Liver (tissue), 9 donors: ENCODE data around the gene NELFCD. TPM values are rescaled to one million over a fixed set of nuclear protein-coding genes. Genes with fewer than 3 reads are reported as not detected.

Source experiments
- DNase-seq: peaks from one replicate; pipeline ENCODE4 v3.0.0-alpha.2; 2017; ENCODE audit warnings: low spot score
- H3K27ac ChIP-seq, 2 donors: one replicate each; pipeline ENCODE4 v1.7.0; 2013; ENCODE audit warnings: inconsistent platforms in 2 of 2, low read length in 2 of 2, control low read depth in 1 of 2, low read depth in 1 of 2, mild to moderate bottlenecking in 1 of 2
- H3K27me3 ChIP-seq, 4 donors: one replicate each; pipeline versions ENCODE4 v1.6.1 to v1.7.0; 2013; ENCODE audit warnings: low read length in 3 of 4, inconsistent platforms in 1 of 4, mild to moderate bottlenecking in 1 of 4, moderate library complexity in 1 of 4; ENCODE audit not compliant: control insufficient read depth in 4 of 4, insufficient read depth in 4 of 4
- H3K36me3 ChIP-seq, 4 donors: one replicate each; pipeline versions ENCODE4 v1.6.1 to v1.7.0; 2013; ENCODE audit warnings: low read length in 3 of 4, mild to moderate bottlenecking in 3 of 4, low read depth in 1 of 4, moderate library complexity in 1 of 4; ENCODE audit not compliant: control insufficient read depth in 4 of 4, insufficient read depth in 3 of 4
- H3K4me1 ChIP-seq, 4 donors: one replicate each; pipeline versions ENCODE4 v1.6.1 to v1.7.0; 2013; ENCODE audit warnings: low read length in 3 of 4, mild to moderate bottlenecking in 3 of 4, moderate library complexity in 1 of 4; ENCODE audit not compliant: control insufficient read depth in 4 of 4, insufficient read depth in 4 of 4
- H3K4me3 ChIP-seq, 3 donors: one replicate each; pipeline versions ENCODE4 v1.6.1 to v1.7.0; 2013; ENCODE audit warnings: low read length in 3 of 3, control low read depth in 1 of 3, low read depth in 1 of 3, mild to moderate bottlenecking in 1 of 3
- H3K9ac ChIP-seq, 2 donors: one replicate each; pipeline ENCODE4 v1.7.0; 2013; ENCODE audit warnings: low read length in 2 of 2, mild to moderate bottlenecking in 2 of 2, moderate library complexity in 2 of 2, control low read depth in 1 of 2, low read depth in 1 of 2
- H3K9me3 ChIP-seq, 4 donors: one replicate each; pipeline versions ENCODE4 v1.6.1 to v1.7.0; 2013; ENCODE audit warnings: low read length in 3 of 4; ENCODE audit not compliant: control insufficient read depth in 4 of 4
- FOXA1 ChIP-seq: IDR thresholded peaks from 2 replicates; pipeline ENCODE4 v1.6.1; 2016; ENCODE audit warnings: antibody characterized with exemption
- FOXA2 ChIP-seq: IDR thresholded peaks from 2 replicates; pipeline ENCODE4 v1.6.1; 2016; ENCODE audit warnings: antibody characterized with exemption
- GABPA ChIP-seq, 2 donors: IDR thresholded peaks in 1 of 2; conservative IDR thresholded peaks in 1 of 2; 2 replicates each; pipeline ENCODE4 v1.6.1; 2016; ENCODE audit warnings: antibody characterized with exemption in 2 of 2, mild to moderate bottlenecking in 1 of 2, moderate library complexity in 1 of 2
- HNF4A ChIP-seq, 2 donors: conservative IDR thresholded peaks; 2 replicates each; pipeline ENCODE4 v1.6.1; 2016; ENCODE audit warnings: antibody characterized with exemption in 2 of 2, mild to moderate bottlenecking in 2 of 2
- HNF4G ChIP-seq: IDR thresholded peaks from 2 replicates; pipeline ENCODE4 v1.6.1; 2016; ENCODE audit warnings: antibody characterized with exemption
- JUND ChIP-seq, 2 donors: IDR thresholded peaks; 2 replicates each; pipeline ENCODE4 v1.6.1; 2016; ENCODE audit warnings: antibody characterized with exemption in 2 of 2
- NR2F2 ChIP-seq: IDR thresholded peaks from 2 replicates; pipeline ENCODE4 v1.6.1; 2016; ENCODE audit warnings: antibody characterized with exemption
- RAD21 ChIP-seq, 2 donors: IDR thresholded peaks; 2 replicates each; pipeline ENCODE4 v1.6.1; 2016; ENCODE audit warnings: antibody characterized with exemption in 2 of 2, mild to moderate bottlenecking in 2 of 2
- RXRA ChIP-seq, 2 donors: IDR thresholded peaks; 2 replicates each; pipeline ENCODE4 v1.6.1; 2017 to 2018; ENCODE audit warnings: antibody characterized with exemption in 2 of 2, mild to moderate bottlenecking in 1 of 2
- SP1 ChIP-seq: IDR thresholded peaks from 2 replicates; pipeline ENCODE4 v1.6.1; 2018; ENCODE audit warnings: antibody characterized with exemption, mild to moderate bottlenecking
- TAF1 ChIP-seq: conservative IDR thresholded peaks from 2 replicates; pipeline ENCODE4 v1.6.1; 2016; ENCODE audit warnings: antibody characterized with exemption, mild to moderate bottlenecking
- YY1 ChIP-seq: IDR thresholded peaks from 2 replicates; pipeline ENCODE4 v1.6.1; 2016; ENCODE audit warnings: antibody characterized with exemption, mild to moderate bottlenecking
- WGBS: extraction: QIAGEN DNeasy Blood & Tissue Kit; methylation state at CpG from one replicate; pipeline ENCODE4 v1.1.7; 2013; 5-methylcytosine and 5-hydroxymethylcytosine counted together
- polyA plus RNA-seq, 2 donors: library from polyadenylated mRNA; stranded (reverse) in 1 of 2; unstranded in 1 of 2; fragments of 200-250 nt in 1 of 2; fragments of >200 nt in 1 of 2; fragmentation: Nextera tagmentation in 1 of 2; extraction: Ambion mirVana in 1 of 2; gene quantifications; one replicate each; pipeline versions ENCODE4 v1.2.1 to v1.2.3, GENCODE V29; 2013 to 2015
- total RNA-seq, 2 donors: library from RNA; depleted of rRNA; stranded (reverse); fragments of >200 nt; gene quantifications; one replicate each; pipeline ENCODE4 v1.2.3, GENCODE V29; 2014
- TF ChIP-seq, protein P1 (sequence below): IDR thresholded peaks from 2 replicates; pipeline ENCODE4 v1.6.1; 2016; ENCODE audit warnings: antibody characterized with exemption
- TF ChIP-seq, protein P2 (sequence below): IDR thresholded peaks from 2 replicates; pipeline ENCODE4 v1.6.1; 2016; ENCODE audit warnings: antibody characterized with exemption
- TF ChIP-seq, protein P3 (sequence below): IDR thresholded peaks from 2 replicates; pipeline ENCODE4 v1.6.1; 2016; ENCODE audit warnings: antibody characterized with exemption
- TF ChIP-seq, protein P4 (sequence below): IDR thresholded peaks from 2 replicates; pipeline ENCODE4 v1.6.1; 2016; ENCODE audit warnings: antibody characterized with exemption, mild to moderate bottlenecking
- TF ChIP-seq, protein P5 (sequence below): fragments of 150-350 bp; IDR thresholded peaks from 2 replicates; pipeline ENCODE4 v1.5.1; 2017; ENCODE audit warnings: improper control_type of control experiment, low read depth, low read length; ENCODE audit not compliant: missing input control
- donor health status: healthy.
- donor health status: healthy.
- donor health status: healthy.
- donor health status: healthy.
- donor health status: healthy.

NELFCD gene
- total and polyA plus RNA-seq, 4 donors = 28.1 to 39.8 (median 37.0) TPM

DNA sequence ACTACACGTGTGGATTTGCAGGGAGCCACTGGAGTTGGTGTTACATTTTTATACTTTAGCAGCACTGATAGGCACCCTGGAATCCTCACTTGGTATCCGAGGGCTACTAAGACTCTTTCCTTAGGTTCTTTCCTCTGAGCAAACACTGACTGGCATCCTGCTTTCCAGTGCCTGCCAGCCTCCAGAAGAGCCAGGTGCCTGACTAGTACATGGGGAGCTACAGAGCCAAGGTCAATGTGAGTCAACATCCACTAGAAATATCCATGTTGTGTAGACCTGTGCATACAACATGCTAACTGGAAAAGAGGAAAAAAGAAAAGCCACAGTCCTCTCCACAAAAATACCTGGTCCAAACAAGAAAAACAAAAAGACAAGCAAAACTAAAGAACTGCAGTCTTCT lies 44.0 kb downstream of the NELFCD start (continued):
- TF ChIP-seq GABPA (IDR thresholded peaks at IDR 0.05 in 1 of 2, conservative IDR thresholded peaks at IDR 0.05 in 1 of 2) = no peak
- no peak for TF ChIP-seq RAD21 (IDR thresholded peaks at IDR 0.05)
- no peak for TF ChIP-seq YY1
- TF ChIP-seq, protein P1, sequence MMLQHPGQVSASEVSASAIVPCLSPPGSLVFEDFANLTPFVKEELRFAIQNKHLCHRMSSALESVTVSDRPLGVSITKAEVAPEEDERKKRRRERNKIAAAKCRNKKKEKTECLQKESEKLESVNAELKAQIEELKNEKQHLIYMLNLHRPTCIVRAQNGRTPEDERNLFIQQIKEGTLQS = no peak
- no peak for TF ChIP-seq TAF1
- no peak for TF ChIP-seq HNF4G
- no peak for TF ChIP-seq FOXA2
- no peak for TF ChIP-seq SP1

DNA sequence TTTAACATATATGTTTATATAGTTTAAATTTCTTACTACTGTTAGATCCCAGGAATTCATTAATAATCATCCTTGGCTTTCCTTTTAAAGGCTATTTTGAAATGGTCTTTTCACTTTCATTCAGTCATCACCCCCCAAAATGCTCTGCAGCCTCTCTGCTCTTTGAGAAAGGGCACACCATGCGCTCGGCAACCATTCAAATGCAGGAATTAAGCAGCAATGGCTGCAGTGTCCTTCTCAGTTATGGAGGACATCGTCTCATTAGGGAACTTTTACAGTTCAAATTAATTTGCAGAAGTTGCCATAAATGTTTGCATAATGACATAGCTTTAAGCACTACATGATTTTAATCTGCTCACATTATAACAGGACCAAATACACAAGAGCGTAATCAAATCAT lies 44.5 kb downstream of the NELFCD start:
- Histone ChIP-seq H3K27me3 (no peaks in the 10 kb centered on the region), H3K4me3 (no peak overlapping the region), H3K9me3 (no peaks in the 10 kb centered on the region), H3K36me3 (peaks cover 8 to 48% (median 23%) of the 10 kb centered on the region in 4 donors), H3K9ac (no peak overlapping the region), H3K27ac (no peak overlapping the region), H3K4me1 (peaks cover 5 to 26% (median 14%) of the 10 kb centered on the region in 4 donors)
- DNase-seq = no peak
- 94% methylated on average over 4 of the region's 4 CpGs for WGBS
- TF ChIP-seq JUND (IDR thresholded peaks at IDR 0.05) (no peak), NR2F2 (no peak), GABPA (IDR thresholded peaks at IDR 0.05 in 1 of 2, conservative IDR thresholded peaks at IDR 0.05 in 1 of 2) (no peak), SP1 (no peak), RAD21 (IDR thresholded peaks at IDR 0.05) (no peak)
- TF ChIP-seq, protein P1 = no peak
- TF ChIP-seq, protein P2, sequence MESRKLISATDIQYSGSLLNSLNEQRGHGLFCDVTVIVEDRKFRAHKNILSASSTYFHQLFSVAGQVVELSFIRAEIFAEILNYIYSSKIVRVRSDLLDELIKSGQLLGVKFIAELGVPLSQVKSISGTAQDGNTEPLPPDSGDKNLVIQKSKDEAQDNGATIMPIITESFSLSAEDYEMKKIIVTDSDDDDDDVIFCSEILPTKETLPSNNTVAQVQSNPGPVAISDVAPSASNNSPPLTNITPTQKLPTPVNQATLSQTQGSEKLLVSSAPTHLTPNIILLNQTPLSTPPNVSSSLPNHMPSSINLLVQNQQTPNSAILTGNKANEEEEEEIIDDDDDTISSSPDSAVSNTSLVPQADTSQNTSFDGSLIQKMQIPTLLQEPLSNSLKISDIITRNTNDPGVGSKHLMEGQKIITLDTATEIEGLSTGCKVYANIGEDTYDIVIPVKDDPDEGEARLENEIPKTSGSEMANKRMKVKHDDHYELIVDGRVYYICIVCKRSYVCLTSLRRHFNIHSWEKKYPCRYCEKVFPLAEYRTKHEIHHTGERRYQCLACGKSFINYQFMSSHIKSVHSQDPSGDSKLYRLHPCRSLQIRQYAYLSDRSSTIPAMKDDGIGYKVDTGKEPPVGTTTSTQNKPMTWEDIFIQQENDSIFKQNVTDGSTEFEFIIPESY = no peak

DNA sequence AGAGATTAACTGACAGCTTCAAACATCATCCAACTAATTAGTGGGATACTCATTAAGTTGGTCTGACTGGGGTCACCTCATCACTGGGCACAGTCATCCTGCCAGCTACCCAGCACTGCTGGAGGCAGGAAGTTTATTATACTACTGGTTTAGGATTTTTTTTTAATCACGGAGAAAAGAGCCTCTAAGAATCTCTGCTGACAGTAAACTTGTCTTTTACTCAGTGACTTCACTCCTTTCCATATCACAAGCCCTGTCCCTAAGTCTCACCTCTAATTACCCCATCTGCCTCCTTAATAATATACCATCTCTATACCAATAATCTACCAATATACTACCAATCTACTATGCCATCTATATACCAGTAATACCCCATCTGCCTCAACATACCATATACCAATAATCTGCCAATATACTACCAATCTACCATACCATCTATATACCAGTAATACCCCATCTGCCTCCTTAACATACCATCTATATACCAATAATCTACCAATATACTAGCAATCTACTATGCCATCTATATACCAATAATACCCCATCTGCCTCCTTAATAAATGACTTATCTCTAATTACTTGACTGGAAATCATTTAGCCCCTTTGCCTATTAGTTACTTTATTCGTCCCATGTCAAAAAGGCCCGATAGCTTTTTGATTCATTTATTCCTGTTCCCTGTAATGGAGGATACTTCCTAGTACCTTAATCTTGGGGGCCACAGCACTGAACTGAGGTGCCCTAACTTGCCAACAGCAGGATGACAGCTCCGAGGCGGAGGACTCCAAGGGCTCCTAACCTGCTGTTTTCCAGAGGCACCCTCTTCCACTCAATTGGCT lies 46.1 kb downstream of the NELFCD start:
- no peak overlapping the region for H3K27ac ChIP-seq
- H3K27me3 ChIP-seq = no peaks in the 10 kb centered on the region
- TF ChIP-seq FOXA1 (no peak), JUND (IDR thresholded peaks at IDR 0.05) (no peak), GABPA (IDR thresholded peaks at IDR 0.05 in 1 of 2, conservative IDR thresholded peaks at IDR 0.05 in 1 of 2) (no peak), NR2F2 (no peak), RXRA (IDR thresholded peaks at IDR 0.05) (no peak), RAD21 (IDR thresholded peaks at IDR 0.05) (no peak), HNF4A (conservative IDR thresholded peaks at IDR 0.05) (no peak), FOXA2 (no peak), SP1 (no peak), HNF4G (no peak), YY1 (no peak), TAF1 (no peak)
- TF ChIP-seq, protein P3, sequence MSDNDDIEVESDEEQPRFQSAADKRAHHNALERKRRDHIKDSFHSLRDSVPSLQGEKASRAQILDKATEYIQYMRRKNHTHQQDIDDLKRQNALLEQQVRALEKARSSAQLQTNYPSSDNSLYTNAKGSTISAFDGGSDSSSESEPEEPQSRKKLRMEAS = no peak
- TF ChIP-seq, protein P2 = no peak
- TF ChIP-seq, protein P4, sequence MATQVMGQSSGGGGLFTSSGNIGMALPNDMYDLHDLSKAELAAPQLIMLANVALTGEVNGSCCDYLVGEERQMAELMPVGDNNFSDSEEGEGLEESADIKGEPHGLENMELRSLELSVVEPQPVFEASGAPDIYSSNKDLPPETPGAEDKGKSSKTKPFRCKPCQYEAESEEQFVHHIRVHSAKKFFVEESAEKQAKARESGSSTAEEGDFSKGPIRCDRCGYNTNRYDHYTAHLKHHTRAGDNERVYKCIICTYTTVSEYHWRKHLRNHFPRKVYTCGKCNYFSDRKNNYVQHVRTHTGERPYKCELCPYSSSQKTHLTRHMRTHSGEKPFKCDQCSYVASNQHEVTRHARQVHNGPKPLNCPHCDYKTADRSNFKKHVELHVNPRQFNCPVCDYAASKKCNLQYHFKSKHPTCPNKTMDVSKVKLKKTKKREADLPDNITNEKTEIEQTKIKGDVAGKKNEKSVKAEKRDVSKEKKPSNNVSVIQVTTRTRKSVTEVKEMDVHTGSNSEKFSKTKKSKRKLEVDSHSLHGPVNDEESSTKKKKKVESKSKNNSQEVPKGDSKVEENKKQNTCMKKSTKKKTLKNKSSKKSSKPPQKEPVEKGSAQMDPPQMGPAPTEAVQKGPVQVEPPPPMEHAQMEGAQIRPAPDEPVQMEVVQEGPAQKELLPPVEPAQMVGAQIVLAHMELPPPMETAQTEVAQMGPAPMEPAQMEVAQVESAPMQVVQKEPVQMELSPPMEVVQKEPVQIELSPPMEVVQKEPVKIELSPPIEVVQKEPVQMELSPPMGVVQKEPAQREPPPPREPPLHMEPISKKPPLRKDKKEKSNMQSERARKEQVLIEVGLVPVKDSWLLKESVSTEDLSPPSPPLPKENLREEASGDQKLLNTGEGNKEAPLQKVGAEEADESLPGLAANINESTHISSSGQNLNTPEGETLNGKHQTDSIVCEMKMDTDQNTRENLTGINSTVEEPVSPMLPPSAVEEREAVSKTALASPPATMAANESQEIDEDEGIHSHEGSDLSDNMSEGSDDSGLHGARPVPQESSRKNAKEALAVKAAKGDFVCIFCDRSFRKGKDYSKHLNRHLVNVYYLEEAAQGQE = no peak
- TF ChIP-seq, protein P1 = no peak
- TF ChIP-seq, protein P5, sequence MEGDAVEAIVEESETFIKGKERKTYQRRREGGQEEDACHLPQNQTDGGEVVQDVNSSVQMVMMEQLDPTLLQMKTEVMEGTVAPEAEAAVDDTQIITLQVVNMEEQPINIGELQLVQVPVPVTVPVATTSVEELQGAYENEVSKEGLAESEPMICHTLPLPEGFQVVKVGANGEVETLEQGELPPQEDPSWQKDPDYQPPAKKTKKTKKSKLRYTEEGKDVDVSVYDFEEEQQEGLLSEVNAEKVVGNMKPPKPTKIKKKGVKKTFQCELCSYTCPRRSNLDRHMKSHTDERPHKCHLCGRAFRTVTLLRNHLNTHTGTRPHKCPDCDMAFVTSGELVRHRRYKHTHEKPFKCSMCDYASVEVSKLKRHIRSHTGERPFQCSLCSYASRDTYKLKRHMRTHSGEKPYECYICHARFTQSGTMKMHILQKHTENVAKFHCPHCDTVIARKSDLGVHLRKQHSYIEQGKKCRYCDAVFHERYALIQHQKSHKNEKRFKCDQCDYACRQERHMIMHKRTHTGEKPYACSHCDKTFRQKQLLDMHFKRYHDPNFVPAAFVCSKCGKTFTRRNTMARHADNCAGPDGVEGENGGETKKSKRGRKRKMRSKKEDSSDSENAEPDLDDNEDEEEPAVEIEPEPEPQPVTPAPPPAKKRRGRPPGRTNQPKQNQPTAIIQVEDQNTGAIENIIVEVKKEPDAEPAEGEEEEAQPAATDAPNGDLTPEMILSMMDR = no peak
- no peak for DNase-seq
- H3K4me3 ChIP-seq = no peak overlapping the region
- WGBS = 92% methylated on average over 5 of the region's 5 CpGs
- H3K9ac ChIP-seq = no peak overlapping the region
- H3K9me3 ChIP-seq = no peaks in the 10 kb centered on the region
- H3K36me3 ChIP-seq = peaks cover 8 to 48% (median 23%) of the 10 kb centered on the region in 4 donors
- peaks cover 5 to 34% (median 22%) of the 10 kb centered on the region in 4 donors for H3K4me1 ChIP-seq
